Endodermal cell (in vitro differentiated cells): Measurements from ENCODE around the gene QPCT. TPM values are rescaled to one million over a fixed set of nuclear protein-coding genes. Genes with fewer than 3 reads are reported as not detected.

Source experiments
- DNase-seq: peaks from one replicate; pipeline ENCODE4 v3.0.0-alpha.2; 2017
- H3K27ac ChIP-seq: 2 replicates; pipeline ENCODE4 v1.5.1; 2013; ENCODE audit warnings: mild to moderate bottlenecking, low read depth, low read length, moderate library complexity
- H3K27me3 ChIP-seq: 2 replicates; pipeline ENCODE4 v1.6.1; 2013; ENCODE audit warnings: mild to moderate bottlenecking, low read length, moderate library complexity; ENCODE audit not compliant: insufficient read depth, control insufficient read depth, poor library complexity, severe bottlenecking
- H3K36me3 ChIP-seq: 2 replicates; pipeline ENCODE4 v1.7.0; 2013; ENCODE audit warnings: mild to moderate bottlenecking, low read length, moderate library complexity; ENCODE audit not compliant: control insufficient read depth, insufficient read depth
- H3K4me1 ChIP-seq: one replicate; pipeline ENCODE4 v1.7.0; 2013; ENCODE audit warnings: low read length; ENCODE audit not compliant: control insufficient read depth, insufficient read depth
- H3K4me3 ChIP-seq: 2 replicates; pipeline ENCODE4 v1.5.1; 2013; ENCODE audit warnings: mild to moderate bottlenecking, low read length, moderate library complexity
- H3K9ac ChIP-seq: 2 replicates; pipeline ENCODE4 v1.6.1; 2013; ENCODE audit warnings: mild to moderate bottlenecking, low read length, moderate library complexity; ENCODE audit not compliant: poor library complexity, severe bottlenecking; ENCODE audit errors: extremely low read depth
- H3K9me3 ChIP-seq: 2 replicates; pipeline ENCODE4 v1.6.1; 2013; ENCODE audit warnings: mild to moderate bottlenecking, low read length, moderate library complexity; ENCODE audit not compliant: control insufficient read depth
- H3K27ac Mint-ChIP-seq: 2 replicates; pipeline ENCODE4 v1.8.0; 2020; ENCODE audit warnings: mixed read lengths
- H3K27me3 Mint-ChIP-seq: 2 replicates; pipeline ENCODE4 v1.8.0; 2021; ENCODE audit warnings: mild to moderate bottlenecking, mixed read lengths; ENCODE audit not compliant: insufficient read depth
- H3K36me3 Mint-ChIP-seq: 2 replicates; pipeline ENCODE4 v1.8.0; 2020; ENCODE audit warnings: low read depth, mixed read lengths
- H3K4me1 Mint-ChIP-seq: 2 replicates; pipeline ENCODE4 v1.8.0; 2020; ENCODE audit warnings: mixed read lengths
- H3K4me3 Mint-ChIP-seq: 2 replicates; pipeline ENCODE4 v1.8.0; 2020; ENCODE audit warnings: mild to moderate bottlenecking, moderate library complexity, mixed read lengths
- H3K9me3 Mint-ChIP-seq: 2 replicates; pipeline ENCODE4 v1.8.0; 2020; ENCODE audit warnings: mild to moderate bottlenecking, mixed read lengths
- CTCF ChIP-seq: fragments of 200-600 bp; sonication (generic); conservative IDR thresholded peaks from 2 replicates; pipeline ENCODE4 v1.5.0; 2021; ENCODE audit warnings: antibody characterized with exemption, mild to moderate bottlenecking
- WGBS, 2 experiments: methylation state at CpG; one replicate each; pipeline versions ENCODE4 v1.1.5 to v1.1.7; 2013; ENCODE audit warnings: missing lambda C conversion rate in 2 of 2, mixed read lengths in 1 of 2; ENCODE audit not compliant: insufficient coverage in 1 of 2, insufficient read length in 1 of 2; 5-methylcytosine and 5-hydroxymethylcytosine counted together
- total RNA-seq, 2 donors: library from RNA; stranded (reverse); fragmentation: NEBNext Ultra II Directional in 1 of 2; extraction: Animal tissue kit (Norgen Biotek cat#: 25700) in 1 of 2; gene quantifications; 2 replicates in 1 of 2; 3 replicates in 1 of 2; pipeline ENCODE4 v1.2.1, GENCODE V29; 2021

The QPCT gene
- total RNA-seq, 2 donors from 2014 or later = 15.9 to 17.7 TPM

GRCh38 chr2:37361216-37361815 lies 16.9 kb downstream of the QPCT start:
- Mint-ChIP-seq H3K36me3 (no peaks in the 10 kb centered on the region), H3K4me1 (peaks cover 4% of the 10 kb centered on the region), H3K9me3 (no peaks in the 10 kb centered on the region), H3K27ac (no peak overlapping the region), H3K27me3 (no peaks in the 10 kb centered on the region), H3K4me3 (no peak overlapping the region)
- no peak for TF ChIP-seq CTCF
- Histone ChIP-seq H3K4me3 (no peak overlapping the region), H3K9ac (no peak overlapping the region), H3K27me3 (no peaks in the 10 kb centered on the region), H3K4me1 (no peaks in the 10 kb centered on the region), H3K36me3 (peaks cover 6% of the 10 kb centered on the region), H3K9me3 (no peaks in the 10 kb centered on the region), H3K27ac (no peak overlapping the region)
- WGBS, 2 experiments = 88 to 98% methylated on average over 2 to 3 of the region's 3 CpGs
- peak; percentile 10 for DNase-seq

- Histone ChIP-seq H3K27me3 (no peaks in the 10 kb centered on the region), H3K27ac (no peak overlapping the region), H3K9me3 (no peaks in the 10 kb centered on the region), H3K36me3 (peaks cover 6% of the 10 kb centered on the region), H3K4me3 (no peak overlapping the region), H3K4me1 (no peaks in the 10 kb centered on the region), H3K9ac (no peak overlapping the region)
- no peak for TF ChIP-seq CTCF
- H3K4me1 Mint-ChIP-seq = peaks cover 1% of the 10 kb centered on the region
- peak; percentile 23 for DNase-seq
- no peak overlapping the region for H3K27ac Mint-ChIP-seq
- no peaks in the 10 kb centered on the region for H3K27me3 Mint-ChIP-seq
- no peaks in the 10 kb centered on the region for H3K36me3 Mint-ChIP-seq
- H3K9me3 Mint-ChIP-seq = no peaks in the 10 kb centered on the region
- no peak overlapping the region for H3K4me3 Mint-ChIP-seq
- WGBS, 2 experiments = 93% methylated on average over 7 to 9 of the region's 9 CpGs
These were observed 17.7 kb downstream of the QPCT start for GRCh38 chr2:37361994-37362698.

- H3K4me1 Mint-ChIP-seq = peaks cover 1% of the 10 kb centered on the region
- Histone ChIP-seq H3K27ac (no peak overlapping the region), H3K9ac (no peak overlapping the region), H3K4me1 (no peaks in the 10 kb centered on the region), H3K27me3 (no peaks in the 10 kb centered on the region), H3K4me3 (no peak overlapping the region), H3K9me3 (no peaks in the 10 kb centered on the region), H3K36me3 (peaks cover 6% of the 10 kb centered on the region)
- peak; percentile 31 for DNase-seq
- no peaks in the 10 kb centered on the region for H3K27me3 Mint-ChIP-seq
- no peak overlapping the region for H3K27ac Mint-ChIP-seq
- H3K36me3 Mint-ChIP-seq = no peaks in the 10 kb centered on the region
- no peak for TF ChIP-seq CTCF
- H3K9me3 Mint-ChIP-seq = no peaks in the 10 kb centered on the region
- no peak overlapping the region for H3K4me3 Mint-ChIP-seq
- WGBS, 2 experiments = 92 to 97% methylated on average over 4 to 6 of the region's 6 CpGs
These were observed 19.9 kb downstream of the QPCT start for GRCh38 chr2:37364351-37364750.
